Mesenchymal stem cell (in vitro differentiated cells and primary cell): ENCODE measurements around the gene DEPDC1.

ENCODE experiments used
- DNase-seq: peaks from one replicate; pipeline ENCODE4 v3.0.0-alpha.2; 2013
- H2AFZ ChIP-seq: one replicate; pipeline ENCODE4 v1.6.1; 2013; ENCODE audit warnings: low read depth, mild to moderate bottlenecking, control low read depth, inconsistent platforms, low read length, moderate library complexity
- H2AK5ac ChIP-seq: 2 replicates; pipeline ENCODE4 v1.6.1; 2013; ENCODE audit warnings: low read length, moderate library complexity, mild to moderate bottlenecking, inconsistent platforms; ENCODE audit not compliant: severe bottlenecking
- H2BK120ac ChIP-seq: one replicate; pipeline ENCODE4 v1.6.1; 2013; ENCODE audit warnings: low read depth, mild to moderate bottlenecking, inconsistent platforms, low read length, moderate library complexity
- H2BK12ac ChIP-seq, 2 experiments: one replicate each; pipeline ENCODE4 v1.6.1; 2013; ENCODE audit warnings: inconsistent platforms in 2 of 2, low read length in 2 of 2, mild to moderate bottlenecking in 2 of 2, moderate library complexity in 2 of 2, control low read depth in 1 of 2
- H2BK15ac ChIP-seq: one replicate; pipeline ENCODE4 v1.6.1; 2013; ENCODE audit warnings: mild to moderate bottlenecking, low read depth, inconsistent platforms; ENCODE audit not compliant: poor library complexity, severe bottlenecking
- H2BK5ac ChIP-seq: 2 replicates; pipeline ENCODE4 v1.6.1; 2013; ENCODE audit warnings: low read depth, mild to moderate bottlenecking, low read length, control low read depth, inconsistent platforms; ENCODE audit not compliant: poor library complexity, severe bottlenecking
- H3K14ac ChIP-seq, 2 experiments: one replicate each; pipeline ENCODE4 v1.6.1; 2013; ENCODE audit warnings: inconsistent platforms in 2 of 2, low read length in 2 of 2, control low read depth in 1 of 2, mild to moderate bottlenecking in 1 of 2, moderate library complexity in 1 of 2
- H3K18ac ChIP-seq, 2 experiments: one replicate each; pipeline ENCODE4 v1.6.1; 2013; ENCODE audit warnings: inconsistent platforms in 2 of 2, low read length in 2 of 2, control low read depth in 1 of 2, low read depth in 1 of 2, mild to moderate bottlenecking in 1 of 2
- H3K23ac ChIP-seq, 2 experiments: one replicate each; pipeline ENCODE4 v1.6.1; 2013; ENCODE audit warnings: inconsistent platforms in 2 of 2, low read length in 2 of 2, mild to moderate bottlenecking in 2 of 2, moderate library complexity in 2 of 2, control low read depth in 1 of 2
- H3K27ac ChIP-seq: 2 replicates; pipeline ENCODE4 v1.5.1; 2013; ENCODE audit warnings: mild to moderate bottlenecking, moderate library complexity, low read length, control low read depth, inconsistent platforms; ENCODE audit not compliant: poor library complexity, severe bottlenecking
- H3K27me3 ChIP-seq, 2 experiments: 2 replicates each; pipeline versions ENCODE4 v1.6.1 to v1.7.0; 2013; ENCODE audit warnings: low read length in 2 of 2, mild to moderate bottlenecking in 2 of 2, moderate library complexity in 2 of 2, control low read depth in 1 of 2, inconsistent platforms in 1 of 2; ENCODE audit not compliant: control insufficient read depth in 1 of 2, insufficient read depth in 1 of 2
- H3K36me3 ChIP-seq, 2 experiments: 2 replicates each; pipeline versions ENCODE4 v1.6.1 to v1.7.0; 2013; ENCODE audit warnings: low read length in 2 of 2, control low read depth in 1 of 2, inconsistent platforms in 1 of 2, low read depth in 1 of 2, mild to moderate bottlenecking in 1 of 2; ENCODE audit not compliant: insufficient read depth in 2 of 2, control insufficient read depth in 1 of 2
- H3K4ac ChIP-seq, 2 experiments: one replicate each; pipeline ENCODE4 v1.6.1; 2013; ENCODE audit warnings: inconsistent platforms in 2 of 2, low read length in 2 of 2, mild to moderate bottlenecking in 2 of 2, moderate library complexity in 2 of 2, control low read depth in 1 of 2, low read depth in 1 of 2
- H3K4me1 ChIP-seq: 2 replicates; pipeline ENCODE4 v1.6.1; 2013; ENCODE audit warnings: low read depth, low read length, control low read depth; ENCODE audit not compliant: control insufficient read depth, insufficient read depth
- H3K4me2 ChIP-seq: 2 replicates; pipeline ENCODE4 v1.6.1; 2013; ENCODE audit warnings: low read length, mild to moderate bottlenecking, inconsistent platforms; ENCODE audit not compliant: poor library complexity, severe bottlenecking
- H3K4me3 ChIP-seq, 2 experiments: 2 replicates each; pipeline versions ENCODE4 v1.5.1 to v1.7.0; 2013; ENCODE audit warnings: low read length in 2 of 2, mild to moderate bottlenecking in 2 of 2, control low read depth in 1 of 2, low read depth in 1 of 2; ENCODE audit not compliant: insufficient read depth in 1 of 2
- H3K79me1 ChIP-seq: replicated peaks from 2 replicates; pipeline ENCODE4 v1.6.1; 2013; ENCODE audit warnings: mild to moderate bottlenecking, control low read depth, low read length, inconsistent platforms; ENCODE audit not compliant: poor library complexity, severe bottlenecking
- H3K9ac ChIP-seq: 2 replicates; pipeline ENCODE4 v1.7.0; 2013; ENCODE audit warnings: mild to moderate bottlenecking, low read length, moderate library complexity
- H3K9me3 ChIP-seq: 2 replicates; pipeline ENCODE4 v1.7.0; 2013; ENCODE audit warnings: mild to moderate bottlenecking, low read length; ENCODE audit not compliant: control insufficient read depth
- H4K8ac ChIP-seq: one replicate; pipeline ENCODE4 v1.6.1; 2013; ENCODE audit warnings: inconsistent platforms, mild to moderate bottlenecking, low read length, moderate library complexity
- H4K91ac ChIP-seq: one replicate; pipeline ENCODE4 v1.6.1; 2013; ENCODE audit warnings: mild to moderate bottlenecking, low read length, inconsistent platforms
- WGBS: methylation state at CpG from one replicate; pipeline ENCODE4 v1.1.7; 2013; ENCODE audit warnings: mixed read lengths; 5-methylcytosine and 5-hydroxymethylcytosine counted together

DEPDC1 gene

GRCh38 chr1:68528243-68528642, 31.4 kb upstream of the DEPDC1 start:
- H3K27me3 ChIP-seq = no peaks in the 10 kb centered on the region
- no peak overlapping the region for H3K4ac ChIP-seq
- no peak overlapping the region for H4K91ac ChIP-seq
- no peak overlapping the region for H2BK12ac ChIP-seq
- WGBS = 92% methylated on average over 3 of the region's 3 CpGs
- H3K9me3 ChIP-seq = peaks cover 9% of the 10 kb centered on the region
- no peak overlapping the region for H3K4me3 ChIP-seq
- H3K4me2 ChIP-seq = no peak overlapping the region
- H3K79me1 ChIP-seq = no peaks in the 10 kb centered on the region
- H3K4me1 ChIP-seq = no peaks in the 10 kb centered on the region
- no peak overlapping the region for H3K18ac ChIP-seq
- H2BK5ac ChIP-seq = no peak overlapping the region
- H2AK5ac ChIP-seq = no peak overlapping the region
- no peak overlapping the region for H4K8ac ChIP-seq
- DNase-seq = no peak
- no peak overlapping the region for H3K9ac ChIP-seq
- no peak overlapping the region for H3K23ac ChIP-seq
- H3K36me3 ChIP-seq = no peaks in the 10 kb centered on the region
- no peak overlapping the region for H3K27ac ChIP-seq
- H2AFZ ChIP-seq = no peak overlapping the region
- no peak overlapping the region for H2BK15ac ChIP-seq
- H2BK120ac ChIP-seq = no peak overlapping the region
- H3K14ac ChIP-seq = no peak overlapping the region

- H3K79me1 ChIP-seq = no peaks in the 10 kb centered on the region
- no peak overlapping the region for H3K4me2 ChIP-seq
- no peaks in the 10 kb centered on the region for H3K27me3 ChIP-seq
- H3K4me3 ChIP-seq = no peak overlapping the region
- H2BK5ac ChIP-seq = no peak overlapping the region
- no peak for DNase-seq
- no peaks in the 10 kb centered on the region for H3K4me1 ChIP-seq
- H2BK120ac ChIP-seq = no peak overlapping the region
- no peak overlapping the region for H3K9ac ChIP-seq
- no peaks in the 10 kb centered on the region for H3K36me3 ChIP-seq
- WGBS = 90% methylated on average over 2 of the region's 2 CpGs
- no peak overlapping the region for H4K91ac ChIP-seq
- no peak overlapping the region for H2BK15ac ChIP-seq
- H4K8ac ChIP-seq = no peak overlapping the region
- H2AFZ ChIP-seq = no peak overlapping the region
- no peak overlapping the region for H3K14ac ChIP-seq
- H3K23ac ChIP-seq = no peak overlapping the region
- H3K9me3 ChIP-seq = no peaks in the 10 kb centered on the region
- no peak overlapping the region for H3K4ac ChIP-seq
- no peak overlapping the region for H2BK12ac ChIP-seq
- no peak overlapping the region for H2AK5ac ChIP-seq
- H3K27ac ChIP-seq = no peak overlapping the region
- H3K18ac ChIP-seq = no peak overlapping the region
Measured at GRCh38 chr1:68525781-68526180, 28.9 kb upstream of the DEPDC1 start.

- no peak overlapping the region for H2BK5ac ChIP-seq
- H3K27me3 ChIP-seq = no peaks in the 10 kb centered on the region
- H3K23ac ChIP-seq = no peak overlapping the region
- no peak overlapping the region for H3K18ac ChIP-seq
- H4K8ac ChIP-seq = no peak overlapping the region
- no peak overlapping the region for H3K14ac ChIP-seq
- no peaks in the 10 kb centered on the region for H3K79me1 ChIP-seq
- no peak overlapping the region for H3K4me3 ChIP-seq
- no peak overlapping the region for H2BK120ac ChIP-seq
- H3K4ac ChIP-seq = no peak overlapping the region
- no peak for DNase-seq
- H3K36me3 ChIP-seq = no peaks in the 10 kb centered on the region
- no peak overlapping the region for H3K27ac ChIP-seq
- H3K4me2 ChIP-seq = no peak overlapping the region
- H2BK15ac ChIP-seq = no peak overlapping the region
- no peak overlapping the region for H3K9ac ChIP-seq
- H3K4me1 ChIP-seq = no peaks in the 10 kb centered on the region
- H2AK5ac ChIP-seq = no peak overlapping the region
- H2AFZ ChIP-seq = no peak overlapping the region
- H3K9me3 ChIP-seq = no peaks in the 10 kb centered on the region
- no peak overlapping the region for H2BK12ac ChIP-seq
- H4K91ac ChIP-seq = no peak overlapping the region
Measured at GRCh38 chr1:68521286-68521685, 24.4 kb upstream of the DEPDC1 start.

GRCh38 chr1:68516066-68516465, 19.2 kb upstream of the DEPDC1 start:
- H3K4ac ChIP-seq = no peak overlapping the region
- H3K14ac ChIP-seq = no peak overlapping the region
- H2BK12ac ChIP-seq = no peak overlapping the region
- H3K36me3 ChIP-seq = no peaks in the 10 kb centered on the region
- no peak overlapping the region for H3K4me2 ChIP-seq
- no peaks in the 10 kb centered on the region for H3K79me1 ChIP-seq
- no peak overlapping the region for H2BK5ac ChIP-seq
- no peaks in the 10 kb centered on the region for H3K27me3 ChIP-seq
- no peak for DNase-seq
- no peak overlapping the region for H4K8ac ChIP-seq
- H3K9me3 ChIP-seq = no peaks in the 10 kb centered on the region
- no peak overlapping the region for H3K4me3 ChIP-seq
- H2BK120ac ChIP-seq = no peak overlapping the region
- H3K4me1 ChIP-seq = no peaks in the 10 kb centered on the region
- no peak overlapping the region for H3K18ac ChIP-seq
- no peak overlapping the region for H2AK5ac ChIP-seq
- H4K91ac ChIP-seq = no peak overlapping the region
- H3K27ac ChIP-seq = no peak overlapping the region
- H2BK15ac ChIP-seq = peak overlapping the region; percentile 28
- H3K9ac ChIP-seq = no peak overlapping the region
- no peak overlapping the region for H2AFZ ChIP-seq
- no peak overlapping the region for H3K23ac ChIP-seq
- WGBS = 80% methylated on average over 1 of the region's 2 CpGs
